DMS 273 treated with DMSO at 0.1 percent for 48 hours (cell line): Measurements from ENCODE around the gene ISG15.

Source experiments
- DNase-seq: peaks from one replicate; lab custom pipeline; 2025; lab: John Stamatoyannopoulos, UW

Gene ISG15

GRCh38 chr1:1013105-1013921 lies at the start of gene ISG15:
TSS of gene ISG15 (plus strand) at chr1:1013497. CDS start at chr1:1013574, 77 bp downstream.
- DNase-seq = peak; percentile 49

DNA sequence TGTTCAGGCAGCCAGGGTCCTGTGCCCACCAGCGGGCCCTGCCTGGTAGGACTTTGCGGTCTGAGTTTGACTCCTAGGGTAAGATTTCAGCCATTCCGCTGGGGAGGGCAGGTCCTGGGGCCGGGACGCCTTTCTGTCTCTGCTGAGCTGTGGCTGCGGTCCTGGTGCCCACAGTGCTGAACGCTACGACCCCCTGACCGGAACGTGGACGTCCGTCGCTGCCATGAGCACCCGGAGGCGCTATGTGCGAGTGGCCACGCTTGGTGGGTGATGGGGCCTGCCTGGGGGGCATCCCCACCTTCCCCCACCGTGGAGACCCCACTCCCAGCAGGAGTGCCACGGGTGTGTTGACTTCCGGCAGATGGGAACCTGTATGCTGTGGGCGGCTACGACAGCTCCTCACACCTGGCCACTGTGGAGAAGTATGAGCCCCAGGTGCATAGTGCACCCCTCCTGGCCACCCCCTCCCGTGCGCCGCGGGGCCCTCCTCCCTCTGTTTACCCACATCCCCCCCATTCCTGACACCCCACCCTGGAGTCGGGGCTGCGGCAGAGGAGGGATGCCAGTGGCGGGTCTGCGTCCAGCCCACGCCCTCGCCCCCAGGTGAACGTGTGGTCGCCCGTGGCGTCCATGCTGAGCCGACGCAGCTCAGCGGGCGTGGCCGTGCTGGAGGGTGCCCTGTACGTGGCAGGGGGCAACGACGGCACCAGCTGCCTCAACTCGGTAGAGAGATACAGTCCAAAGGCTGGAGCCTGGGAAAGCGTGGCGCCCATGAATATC lies 49.4 kb upstream of the ISG15 start:
- DNase-seq = no peak

DNA sequence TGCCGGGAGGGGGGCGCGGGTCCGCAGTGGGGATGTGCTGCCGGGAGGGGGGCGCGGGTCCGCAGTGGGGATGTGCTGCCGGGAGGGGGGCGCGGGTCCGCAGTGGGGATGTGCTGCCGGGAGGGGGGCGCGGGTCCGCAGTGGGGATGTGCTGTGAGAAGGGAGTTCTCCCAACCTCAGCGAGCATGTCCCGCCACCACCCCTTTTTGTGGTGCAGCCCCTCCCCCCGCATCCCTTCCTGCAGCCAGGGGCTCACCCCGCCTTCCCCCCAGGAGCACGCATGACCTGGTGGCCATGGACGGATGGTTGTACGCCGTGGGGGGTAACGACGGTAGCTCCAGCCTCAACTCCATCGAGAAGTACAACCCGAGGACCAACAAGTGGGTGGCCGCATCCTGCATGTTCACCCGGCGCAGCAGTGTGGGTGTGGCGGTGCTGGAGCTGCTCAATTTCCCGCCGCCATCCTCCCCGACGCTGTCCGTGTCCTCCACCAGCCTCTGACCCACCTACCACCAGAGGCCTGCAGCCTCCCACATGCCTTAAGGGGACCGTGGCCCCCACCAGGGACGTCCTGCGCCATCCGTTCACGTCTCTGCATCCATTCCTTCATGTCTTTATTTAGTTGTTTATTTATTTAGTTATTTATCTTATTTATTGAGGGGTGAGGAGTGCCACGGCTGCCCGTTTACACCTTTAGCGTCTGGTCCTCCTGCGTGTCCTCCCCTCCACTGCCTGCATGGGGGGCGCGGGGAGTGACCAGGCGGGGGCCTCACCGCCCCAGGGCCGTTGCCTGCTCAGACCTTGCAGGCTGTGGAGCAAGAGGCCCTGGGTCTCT lies 48.4 kb upstream of the ISG15 start:
- DNase-seq = no peak

DNA sequence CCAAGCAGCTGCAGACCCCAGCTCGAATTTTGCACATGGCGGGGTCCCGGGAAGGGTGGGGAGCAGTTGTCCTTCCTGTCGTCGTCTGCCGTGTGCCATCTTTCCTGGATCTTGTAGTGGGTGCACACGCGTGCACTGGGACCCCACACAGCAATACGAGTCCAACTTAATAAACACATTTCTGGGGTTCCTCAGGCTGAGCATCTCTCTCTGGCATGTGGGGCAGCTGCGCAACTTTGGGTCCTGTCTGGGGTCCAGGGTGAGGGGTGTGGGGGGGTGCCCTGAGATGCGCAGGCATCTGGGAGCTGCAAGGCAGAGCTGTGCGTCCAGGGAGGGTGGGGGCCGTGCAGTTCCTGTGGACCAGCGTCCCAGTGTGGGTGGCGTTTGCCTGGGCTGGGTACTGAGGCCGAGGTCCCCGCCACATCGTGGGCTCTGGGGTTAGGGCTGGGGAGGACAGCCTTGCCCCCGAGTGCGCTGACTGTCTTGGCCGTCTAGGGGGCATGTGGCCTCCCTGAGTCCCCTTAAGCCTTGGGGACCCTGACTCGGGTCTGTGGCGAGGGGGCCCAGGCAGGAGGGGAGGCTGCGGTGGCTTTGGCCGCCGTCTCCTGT lies 47.7 kb upstream of the ISG15 start:
- DNase-seq = no peak

GRCh38 chr1:966135-966703 lies 47.1 kb upstream of the ISG15 start, which contains the start of gene PLEKHN1:
TSS of gene PLEKHN1 (plus strand) at chr1:966482. CDS start at chr1:966532, 50 bp downstream.
- DNase-seq = no peak

DNA sequence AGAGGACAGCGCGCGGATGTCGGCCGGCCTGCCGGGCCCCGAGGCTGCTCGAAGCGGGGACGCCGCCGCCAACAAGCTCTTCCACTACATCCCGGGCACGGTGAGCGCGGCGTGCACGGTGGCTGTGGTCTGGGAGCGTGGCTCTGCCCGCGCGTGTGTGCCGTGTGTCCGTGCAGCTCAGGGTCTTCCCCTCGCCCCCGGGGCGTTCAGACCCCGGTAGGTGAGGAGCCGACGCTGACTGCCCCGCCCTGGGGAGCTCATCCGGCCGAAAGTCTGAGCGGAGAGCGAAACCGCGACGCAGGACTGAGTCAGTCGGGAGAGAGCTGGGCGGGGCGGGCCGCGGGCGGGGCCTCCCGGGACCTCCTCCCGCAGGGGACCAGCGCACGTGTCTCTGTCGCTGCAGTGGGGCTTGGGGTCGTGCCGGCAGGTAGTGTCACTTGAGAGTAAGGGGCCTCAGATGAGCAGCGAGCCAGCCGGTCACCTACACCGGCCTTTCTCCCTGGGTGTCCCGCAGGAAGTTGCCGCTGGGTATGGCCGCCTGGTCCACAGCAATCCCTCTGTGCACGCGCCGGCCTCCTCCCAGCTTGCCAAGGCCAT lies 46.5 kb upstream of the ISG15 start:
- no peak for DNase-seq

DNA sequence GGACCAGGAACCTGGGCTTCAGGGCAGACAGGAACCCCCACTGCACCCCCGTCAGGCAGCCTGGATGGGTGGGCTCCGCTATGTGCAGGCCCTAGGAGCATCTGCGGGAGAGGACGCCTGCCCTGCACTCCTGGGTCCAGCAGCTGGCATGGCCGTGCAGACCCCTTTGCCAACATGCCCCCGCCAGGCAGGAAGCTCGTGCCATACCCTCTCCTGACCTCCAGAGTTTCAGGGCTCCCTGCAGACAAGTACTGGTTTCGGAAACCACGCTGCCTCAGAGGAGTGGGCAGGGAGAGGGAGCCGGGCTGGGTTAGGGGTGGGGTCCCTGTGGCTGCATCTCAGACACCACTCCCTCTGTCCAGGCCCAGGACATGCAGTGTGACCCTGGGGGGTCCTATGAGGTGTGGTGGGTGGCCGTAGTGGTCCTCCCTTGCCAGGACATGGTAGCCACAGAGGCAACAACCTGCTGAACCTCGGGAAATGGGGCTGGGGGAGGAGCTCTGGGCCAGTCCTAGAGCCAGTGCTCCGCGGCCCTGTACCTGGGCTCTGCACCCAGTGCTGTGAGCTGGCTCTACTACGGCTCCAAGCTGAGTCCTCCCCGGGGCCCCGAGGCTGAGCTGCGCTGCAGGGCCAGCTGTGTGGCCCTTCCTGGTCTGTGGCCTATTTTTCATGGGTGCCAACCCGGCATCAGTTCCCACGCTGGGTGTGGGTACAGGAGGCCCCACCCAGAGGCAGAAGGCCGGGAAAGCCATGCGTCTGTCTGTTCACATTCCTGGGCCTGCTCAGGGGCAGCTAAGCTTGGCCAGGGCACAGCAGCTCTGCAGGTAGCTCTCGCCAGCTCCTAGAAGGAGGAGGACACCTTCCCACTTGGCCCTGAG lies 45.6 kb upstream of the ISG15 start:
- DNase-seq = no peak

DNA sequence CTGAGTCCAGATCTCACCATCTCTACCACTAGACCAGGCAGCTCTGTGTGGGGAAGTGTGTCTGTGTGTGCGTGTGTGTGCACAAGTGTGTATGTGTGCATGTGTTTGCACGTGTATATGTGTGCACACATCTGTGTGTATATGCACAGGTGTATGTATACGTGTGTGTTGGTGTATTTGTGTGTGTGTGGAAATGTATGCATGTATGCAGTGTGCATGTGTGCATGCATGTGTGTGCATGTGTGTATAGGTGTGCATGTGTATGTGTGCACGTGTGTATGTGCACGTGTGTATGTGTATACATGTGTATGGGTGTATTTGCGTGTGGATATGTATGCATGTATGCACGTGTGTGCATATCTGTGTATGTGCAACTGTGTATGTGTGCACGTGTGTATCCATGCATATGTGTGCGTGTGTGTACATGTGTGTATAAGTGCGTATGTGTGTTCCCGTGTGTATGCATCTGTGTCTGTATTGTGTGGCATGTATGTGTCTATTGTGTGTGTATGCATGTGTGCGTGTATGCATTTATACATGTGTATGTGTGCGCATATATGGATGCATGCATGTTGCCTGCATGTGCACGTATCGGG lies 43.9 kb upstream of the ISG15 start:
- no peak for DNase-seq

GRCh38 chr1:970242-970972 lies 42.9 kb upstream of the ISG15 start:
- DNase-seq = no peak

DNA sequence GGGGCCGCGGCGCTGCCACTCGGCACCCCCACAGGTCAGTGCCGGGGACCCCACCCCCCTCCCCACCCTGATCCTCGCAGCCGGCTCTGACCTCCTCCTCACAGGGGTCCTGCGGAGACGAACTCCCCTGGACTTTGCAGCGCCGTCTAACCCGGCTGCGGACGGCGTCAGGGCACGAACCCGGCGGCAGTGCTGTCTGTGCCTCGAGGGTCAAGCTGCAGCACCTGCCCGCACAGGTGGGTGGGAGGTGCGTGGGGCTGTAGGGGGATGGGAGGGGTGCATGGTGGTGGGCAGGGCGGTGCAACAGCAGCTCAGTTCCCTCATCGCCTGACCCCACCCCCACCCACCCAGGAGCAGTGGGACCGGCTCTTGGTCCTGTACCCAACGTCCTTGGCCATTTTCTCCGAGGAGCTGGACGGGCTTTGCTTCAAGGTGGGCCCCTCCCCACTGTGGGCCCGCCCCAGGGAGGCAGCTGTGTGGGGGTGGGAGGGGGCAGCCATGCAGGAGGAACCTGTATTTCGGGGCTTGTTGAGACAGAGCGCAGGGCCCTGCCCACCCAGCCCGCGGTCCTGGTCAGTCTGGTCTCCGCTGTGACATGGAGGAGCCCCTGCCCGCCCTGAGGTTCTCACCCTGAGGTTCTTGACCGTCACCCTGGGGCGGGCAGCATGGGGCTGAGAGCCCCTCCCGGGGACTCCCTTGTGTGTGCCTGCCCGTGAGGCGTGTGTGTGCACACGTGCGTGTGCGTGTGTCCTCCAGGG lies 42.1 kb upstream of the ISG15 start:
- DNase-seq = no peak

DNA sequence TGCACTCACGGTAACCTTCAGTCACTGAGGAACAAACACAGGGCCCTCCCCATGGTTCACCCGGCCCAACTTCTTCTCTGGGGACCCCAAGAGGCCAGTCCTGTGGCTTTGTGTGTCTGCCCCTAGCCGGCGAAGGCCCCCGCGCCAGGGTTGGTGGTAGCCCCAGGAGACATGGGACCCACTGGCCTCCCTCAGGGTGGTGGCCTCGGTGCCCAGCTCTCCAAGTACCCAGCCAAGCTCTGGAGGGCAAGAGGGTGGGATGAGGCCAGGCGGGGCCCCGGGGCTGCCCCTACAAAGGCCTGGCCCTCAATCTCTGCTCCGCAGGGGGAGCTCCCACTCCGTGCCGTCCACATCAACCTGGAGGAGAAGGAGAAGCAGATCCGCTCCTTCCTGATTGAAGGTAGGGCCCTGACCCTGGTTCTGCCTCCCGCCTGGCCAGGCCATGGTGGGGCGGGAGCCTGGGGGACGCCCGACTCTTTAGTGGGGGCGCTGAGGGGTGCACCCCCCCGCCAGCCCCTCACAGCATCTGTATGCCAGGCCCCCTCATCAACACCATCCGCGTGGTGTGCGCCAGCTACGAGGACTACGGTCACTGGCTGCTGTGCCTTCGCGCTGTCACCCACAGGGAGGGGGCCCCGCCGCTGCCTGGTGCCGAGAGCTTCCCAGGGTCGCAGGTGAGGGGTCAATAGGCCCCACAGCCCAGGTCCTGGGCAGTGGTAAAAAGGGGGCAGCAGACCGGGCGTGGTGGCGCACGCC lies 41.4 kb upstream of the ISG15 start:
- no peak for DNase-seq

DNA sequence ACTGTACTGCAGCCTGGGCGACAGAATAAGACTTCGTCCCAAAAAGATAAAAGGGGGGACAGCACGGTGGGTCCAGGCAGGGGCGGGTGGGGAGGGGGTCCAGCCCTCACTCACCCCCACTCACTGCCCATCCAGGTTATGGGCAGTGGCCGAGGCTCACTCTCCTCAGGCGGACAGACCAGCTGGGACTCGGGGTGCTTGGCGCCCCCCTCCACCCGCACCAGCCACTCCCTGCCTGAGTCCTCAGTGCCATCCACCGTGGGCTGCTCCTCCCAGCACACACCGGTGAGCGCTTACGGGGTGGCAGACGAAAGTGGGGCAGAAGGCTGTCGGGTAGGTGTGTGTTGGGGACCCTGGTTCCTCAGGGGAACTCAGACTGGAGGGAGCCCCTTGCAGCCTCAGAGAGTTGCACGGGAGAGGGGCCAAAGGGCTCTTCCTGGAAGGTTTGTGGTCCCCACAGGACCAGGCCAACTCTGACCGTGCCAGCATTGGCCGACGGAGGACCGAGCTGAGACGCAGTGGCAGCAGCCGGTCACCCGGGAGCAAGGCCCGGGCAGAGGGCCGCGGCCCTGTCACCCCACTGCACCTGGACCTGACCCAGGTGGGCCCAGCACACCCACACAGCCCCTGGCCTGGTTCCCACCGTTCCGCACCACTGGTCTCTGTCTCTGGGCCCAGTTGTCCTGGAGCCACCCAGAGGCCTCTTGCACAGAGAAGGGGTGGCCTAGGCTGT lies 40.4 kb upstream of the ISG15 start:
- no peak for DNase-seq

DNA sequence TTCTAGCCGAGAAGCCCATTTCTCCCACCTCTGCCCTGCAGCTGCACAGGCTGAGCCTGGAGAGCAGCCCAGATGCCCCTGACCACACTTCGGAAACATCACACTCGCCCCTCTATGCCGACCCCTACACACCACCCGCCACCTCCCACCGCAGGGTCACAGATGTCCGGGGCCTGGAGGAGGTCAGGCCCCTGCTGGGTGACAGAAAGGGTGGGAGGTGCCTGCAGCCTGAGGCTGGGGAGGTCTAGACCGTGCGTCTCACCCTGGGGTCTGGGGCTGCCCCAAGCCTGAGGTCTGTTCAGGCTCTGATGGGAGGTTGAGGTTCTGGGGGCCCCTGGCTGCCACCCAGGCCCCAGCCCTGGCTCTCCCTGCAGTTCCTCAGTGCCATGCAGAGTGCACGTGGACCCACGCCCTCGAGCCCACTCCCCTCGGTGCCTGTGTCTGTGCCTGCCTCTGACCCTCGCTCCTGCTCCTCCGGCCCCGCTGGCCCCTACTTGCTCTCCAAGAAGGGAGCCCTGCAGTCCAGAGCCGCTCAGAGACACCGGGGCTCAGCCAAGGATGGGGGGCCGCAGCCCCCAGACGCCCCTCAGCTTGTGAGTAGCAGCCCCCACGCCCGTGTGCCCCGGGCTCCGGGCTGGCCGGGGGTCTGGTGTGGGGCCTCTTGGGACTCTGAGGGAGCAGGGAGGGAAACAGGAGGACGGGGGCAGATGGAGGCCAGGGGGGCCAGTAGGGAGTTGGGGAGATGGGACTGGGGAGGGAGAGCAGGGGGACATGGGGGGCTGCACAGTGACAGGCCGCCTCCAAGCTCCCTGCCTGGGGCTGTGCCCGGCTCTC lies 39.6 kb upstream of the ISG15 start:
- DNase-seq = no peak

- DNase-seq = no peak
Measured at GRCh38 chr1:974293-974640, 39.0 kb upstream of the ISG15 start.

- no peak for DNase-seq
Measured at GRCh38 chr1:974687-975328, 38.5 kb upstream of the ISG15 start.

DNA sequence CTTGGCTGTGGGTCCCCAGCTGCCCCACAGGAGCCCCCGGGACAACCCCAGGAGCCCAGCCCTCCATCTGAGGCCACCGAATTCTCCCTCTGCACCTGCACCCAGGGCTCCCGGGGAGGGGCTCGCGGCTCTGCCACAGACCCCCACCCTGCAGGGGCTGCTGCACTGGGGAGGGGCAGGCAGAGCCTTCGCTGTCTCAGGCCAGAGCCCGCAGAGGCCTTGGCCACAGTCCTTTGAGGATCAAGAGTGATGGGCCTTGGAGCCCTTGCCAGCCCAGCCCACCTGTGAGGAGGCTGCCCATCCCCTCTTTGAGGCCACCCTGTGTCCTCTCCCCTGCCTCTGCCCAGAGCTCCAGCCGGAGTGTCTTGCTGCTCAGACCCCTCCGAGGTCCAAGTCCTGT lies 37.9 kb upstream of the ISG15 start:
- no peak for DNase-seq
